DMS53 (cell line): ENCODE results near the gene SLC2A1.

Experiments
- DNase-seq: peaks from one replicate; lab custom pipeline; 2025; lab: John Stamatoyannopoulos, UW

SLC2A1 gene

DNA sequence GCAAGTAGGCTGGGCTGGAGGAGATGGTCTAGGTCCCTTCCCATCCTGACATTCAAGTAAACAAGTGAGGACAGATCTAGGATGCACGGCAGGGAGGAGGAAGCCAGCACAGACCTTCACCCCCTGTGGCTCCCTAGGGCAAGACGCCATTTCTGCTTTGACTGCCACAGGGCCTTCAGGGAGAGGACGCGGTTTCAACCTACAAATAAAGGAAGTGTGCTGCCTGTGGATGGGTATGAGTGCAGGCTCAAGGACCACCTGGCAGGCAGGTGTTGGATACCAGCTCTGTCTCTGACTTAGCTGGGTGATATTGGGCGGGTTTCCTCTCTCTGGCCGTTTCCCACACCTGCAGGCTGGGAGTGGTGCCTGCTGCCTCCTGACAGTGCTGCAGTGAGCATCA, 16.2 kb downstream of the SLC2A1 start:
- peak; percentile 57 for DNase-seq

GRCh38 chr1:42941640-42942330, 16.9 kb downstream of the SLC2A1 start:
- DNase-seq: peak; percentile 71

GRCh38 chr1:42940851-42941639, 17.6 kb downstream of the SLC2A1 start:
- DNase-seq: peak; percentile 34

DNA sequence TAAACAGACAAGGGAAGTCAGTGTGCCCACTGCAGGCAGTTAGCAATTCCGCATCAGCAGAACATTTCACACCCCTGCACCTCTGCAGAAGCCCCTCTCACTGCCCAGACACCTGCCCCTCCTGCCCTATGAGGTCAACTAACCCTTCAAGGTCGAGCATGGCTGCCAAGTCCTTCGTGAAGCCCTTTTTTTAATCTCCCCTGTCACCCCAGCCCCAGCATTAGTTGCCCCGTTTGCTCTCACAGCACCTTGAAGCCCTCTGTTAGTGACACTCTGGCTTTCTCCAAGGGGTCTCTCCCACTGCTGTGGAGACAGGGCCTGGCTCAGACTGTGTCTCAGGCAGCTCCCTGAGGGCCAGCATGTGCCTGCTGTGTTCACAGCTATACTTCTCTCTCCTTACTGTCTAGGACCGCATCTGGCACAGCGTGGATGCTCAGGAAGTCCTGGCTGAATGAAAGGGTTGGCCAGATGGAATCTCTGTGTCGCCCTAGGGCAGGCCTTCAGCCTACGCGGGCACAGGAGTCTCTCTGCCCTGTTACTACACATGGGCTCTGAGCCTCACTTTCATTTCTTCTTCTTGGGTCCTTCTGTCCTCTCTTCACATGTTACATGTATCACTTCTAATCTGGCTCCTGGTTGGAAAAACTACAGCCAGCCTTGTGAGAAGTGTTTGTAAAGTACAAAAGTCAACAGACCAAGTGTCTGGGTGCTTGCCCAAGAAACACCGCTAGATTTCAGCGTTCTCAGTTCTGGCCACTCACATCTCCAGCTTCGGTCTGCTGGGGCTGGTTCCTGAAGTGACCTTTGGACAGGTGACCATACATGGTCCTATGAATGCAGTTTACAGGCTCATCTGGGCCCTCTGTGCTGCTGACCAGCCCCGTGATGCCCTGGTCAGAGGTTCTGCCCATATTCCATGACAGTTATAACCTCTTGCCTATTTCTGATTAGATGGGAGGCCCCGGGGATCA, 19.7 kb downstream of the SLC2A1 start:
- DNase-seq: peak; percentile 51

- no peak for DNase-seq
Observed at GRCh38 chr1:42937836-42938644, 20.6 kb downstream of the SLC2A1 start.

- DNase-seq: no peak
Observed at GRCh38 chr1:42937141-42937696, 21.4 kb downstream of the SLC2A1 start.

DNA sequence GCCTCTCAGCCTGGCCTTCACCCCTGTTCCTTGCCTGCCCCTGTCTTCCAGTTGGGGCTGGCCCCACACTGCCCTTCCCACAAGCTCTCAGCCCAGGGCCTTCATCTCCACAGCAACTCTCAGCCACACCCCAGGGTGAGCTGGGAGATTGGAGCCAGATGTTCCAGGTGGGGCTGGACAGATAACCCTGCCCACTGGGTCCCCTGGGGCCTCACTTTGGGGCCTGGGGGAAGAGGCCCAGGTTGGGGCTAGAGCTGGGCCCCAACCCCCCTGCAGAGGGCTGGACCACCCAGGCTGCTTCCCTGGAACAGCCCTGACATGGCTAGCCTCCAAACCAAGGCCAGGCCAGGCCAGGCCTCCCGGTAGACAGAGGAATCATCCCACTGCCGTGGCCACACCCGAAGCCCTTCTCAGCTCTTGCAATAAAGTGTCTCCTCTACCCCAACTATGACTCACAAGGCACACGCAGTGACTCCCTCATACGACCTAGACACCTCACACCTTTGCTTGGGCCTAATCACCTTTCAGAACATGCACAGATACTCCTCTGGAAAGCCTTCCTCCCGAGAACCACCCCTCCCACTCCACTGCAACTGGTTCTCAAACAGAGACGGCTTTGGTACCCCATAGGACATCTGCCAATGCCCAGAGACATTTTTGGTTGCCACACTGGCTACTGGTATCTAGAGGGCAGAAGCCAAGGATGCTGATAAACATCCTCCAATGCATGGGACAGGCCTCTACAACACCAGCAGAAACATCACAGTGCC, 22.2 kb downstream of the SLC2A1 start:
- no peak for DNase-seq

- no peak for DNase-seq
Observed at GRCh38 chr1:42935971-42936308, 22.7 kb downstream of the SLC2A1 start.

DNA sequence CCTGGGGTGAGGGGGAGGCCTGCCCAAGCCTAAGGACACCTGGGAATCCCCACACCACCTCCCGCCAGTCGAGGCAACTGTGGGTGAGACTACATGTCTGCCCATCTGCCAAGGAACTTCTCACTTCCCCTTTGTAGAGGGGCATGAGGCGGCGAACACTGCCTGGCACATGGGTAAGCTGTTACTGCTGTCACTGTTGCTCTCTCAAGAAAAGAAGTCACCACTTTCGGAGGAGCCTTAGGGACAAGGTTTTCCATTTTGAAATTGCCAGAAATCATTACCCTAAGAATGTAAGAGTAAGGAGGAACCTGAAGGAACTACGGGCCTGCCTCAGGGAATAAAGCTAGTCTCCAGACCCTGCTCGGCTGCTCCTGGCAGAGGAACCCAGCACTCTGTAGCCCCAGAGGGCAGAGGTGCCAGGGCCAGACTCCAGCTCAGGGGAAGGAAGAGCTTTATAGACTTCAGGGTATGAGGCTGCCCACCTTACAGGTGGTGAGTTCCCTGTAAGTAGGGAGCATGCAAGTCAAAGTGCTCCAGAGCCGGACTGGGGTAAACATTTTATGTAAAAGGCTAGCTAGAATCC, 23.3 kb downstream of the SLC2A1 start:
- no peak for DNase-seq

- no peak for DNase-seq
Observed at GRCh38 chr1:42934541-42935312, 23.9 kb downstream of the SLC2A1 start.

GRCh38 chr1:42933610-42934491, 24.8 kb downstream of the SLC2A1 start:
- no peak for DNase-seq

DNA sequence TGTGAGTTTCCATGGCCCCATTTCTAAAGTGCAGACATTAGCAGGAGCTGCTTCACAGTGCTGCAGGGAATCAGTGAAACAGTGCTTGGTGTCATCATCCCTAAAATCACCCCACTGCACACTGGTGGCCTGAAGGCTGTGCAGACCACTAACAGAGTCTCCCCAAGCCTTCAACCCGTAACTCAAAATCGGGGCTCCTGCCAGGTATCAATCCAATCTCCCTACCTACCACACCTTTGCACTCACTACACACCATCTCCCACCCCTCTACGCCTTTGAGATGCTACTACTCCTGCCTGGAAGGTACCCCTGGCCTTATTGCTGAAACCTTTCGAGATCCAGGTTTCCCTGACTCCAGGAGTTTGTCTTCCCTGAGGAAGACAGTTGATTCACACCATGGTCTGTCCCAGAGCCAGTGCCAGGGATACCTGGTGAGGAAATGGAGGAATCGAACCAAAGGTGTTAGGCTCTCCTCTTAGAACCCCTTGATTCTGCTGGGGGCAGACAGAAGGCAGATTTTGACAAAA, 25.5 kb downstream of the SLC2A1 start:
- DNase-seq: no peak

DNA sequence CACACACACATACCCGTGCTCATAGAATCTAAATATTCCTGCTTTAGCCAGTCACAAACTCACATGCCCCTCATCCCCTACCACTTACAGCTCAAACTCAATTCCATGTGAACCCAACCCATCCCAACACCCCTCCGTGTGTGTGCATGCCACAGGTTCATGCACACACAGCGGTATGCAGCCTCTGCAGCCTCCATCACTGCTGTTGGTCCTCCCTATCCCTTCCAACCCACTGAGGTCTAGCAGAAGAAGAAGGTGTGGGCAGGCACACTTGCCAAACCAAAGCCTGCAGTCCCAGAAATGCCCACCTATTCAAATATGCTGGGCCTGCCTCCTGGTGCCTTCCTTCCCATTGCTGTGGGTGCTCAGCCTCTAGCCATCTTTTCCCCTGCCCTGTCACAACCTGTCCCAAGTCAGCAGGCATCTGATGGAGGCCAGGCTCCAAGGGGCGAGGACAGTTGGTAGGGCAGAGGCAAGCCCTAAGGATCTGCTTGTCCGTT, 26.2 kb downstream of the SLC2A1 start:
- DNase-seq: no peak

DNA sequence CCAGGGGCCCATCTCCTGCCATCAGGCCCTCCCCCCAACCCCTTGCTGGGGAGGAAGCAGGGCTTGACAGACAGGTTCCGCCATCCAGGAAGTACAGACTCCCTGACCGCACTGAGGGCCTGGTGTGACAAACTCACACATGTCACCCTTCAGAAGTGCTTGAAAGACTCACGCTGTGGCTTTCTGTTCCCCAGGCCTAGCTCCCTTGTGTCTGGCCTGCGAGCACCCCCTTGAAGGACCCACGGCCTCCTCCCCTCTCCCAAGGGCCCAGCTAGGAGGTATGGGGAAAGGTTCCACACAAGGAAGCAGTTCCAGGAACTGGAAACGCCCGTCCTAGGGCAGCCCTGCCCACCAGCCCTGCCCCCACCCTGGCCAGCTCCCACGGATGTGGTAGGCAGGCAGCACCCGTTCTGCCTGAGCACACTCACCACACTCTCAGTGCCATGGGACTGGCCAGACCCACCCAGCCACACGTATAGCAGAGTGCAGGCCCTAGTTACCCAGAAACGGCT, 26.7 kb downstream of the SLC2A1 start:
- peak; percentile 80 for DNase-seq

DNA sequence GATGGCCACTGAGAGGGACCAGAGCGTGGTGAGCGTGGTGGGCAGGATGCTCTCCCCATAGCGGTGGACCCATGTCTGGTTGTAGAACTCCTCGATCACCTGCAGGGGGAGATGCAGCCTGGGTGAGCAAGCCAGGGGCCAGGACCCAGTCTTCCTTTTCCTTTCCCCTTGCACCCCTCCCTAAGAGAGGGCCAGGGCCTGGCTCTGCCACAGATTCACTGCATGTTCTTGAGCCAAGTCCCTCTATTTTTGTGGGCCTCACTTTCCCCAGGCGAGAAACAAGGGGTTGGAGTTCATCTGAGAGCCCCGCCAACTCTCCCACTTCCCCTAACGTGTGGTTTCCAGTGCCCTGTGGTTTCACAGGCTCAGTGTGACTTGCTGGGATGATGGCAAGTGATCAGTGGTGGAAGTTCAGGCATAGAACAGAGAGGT, 27.5 kb downstream of the SLC2A1 start:
- DNase-seq: peak; percentile 70

DNA sequence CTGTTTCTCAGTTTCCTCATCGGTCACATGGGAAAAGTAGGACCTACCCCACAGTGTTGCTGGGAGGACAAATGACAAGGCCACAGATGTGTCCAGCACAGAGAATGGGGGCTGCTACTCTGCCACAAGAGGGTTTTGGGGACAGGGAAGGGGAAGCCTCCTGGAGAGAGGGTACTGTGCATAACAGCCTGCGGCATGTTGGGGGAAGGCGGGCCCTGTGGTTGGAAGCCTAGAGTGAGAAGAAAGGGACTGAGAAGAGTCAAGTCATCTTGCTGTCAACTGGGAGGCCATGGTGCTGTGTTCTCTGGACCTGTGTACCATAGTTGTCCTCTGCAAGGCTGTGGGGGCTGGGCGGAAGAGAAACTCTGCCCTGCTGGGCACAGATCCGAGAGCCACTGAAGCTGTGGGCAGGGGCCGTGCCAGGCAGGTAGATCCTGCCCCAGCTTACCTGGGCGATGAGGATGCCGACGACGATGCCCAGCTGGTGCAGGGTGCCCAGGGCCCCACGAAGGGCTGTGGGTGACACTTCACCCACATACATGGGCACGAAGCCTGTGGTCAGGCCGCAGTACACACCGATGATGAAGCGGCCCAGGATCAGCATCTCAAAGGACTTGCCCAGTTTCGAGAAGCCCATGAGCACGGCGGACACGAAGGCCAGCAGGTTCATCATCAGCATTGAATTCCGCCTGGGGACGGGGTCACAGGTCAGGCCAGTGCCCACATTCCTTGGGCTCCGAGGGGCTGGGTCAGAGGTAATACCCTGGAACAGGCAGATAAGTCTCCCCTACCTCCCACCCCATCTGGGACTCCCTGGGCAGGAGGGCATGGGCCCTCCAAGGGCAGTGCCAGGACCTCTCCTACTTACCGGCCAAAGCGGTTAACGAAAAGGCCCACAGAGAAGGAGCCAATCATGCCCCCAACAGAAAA, 28.2 kb downstream of the SLC2A1 start:
- DNase-seq: no peak
